Measurements from ENCODE around the gene NUP37.

NUP37 gene

GRCh38 chr12:102023343-102023930, 96.5 kb downstream of the NUP37 start:
- Histone ChIP-seq H3K4me3 (ENCODE audit: low read depth, low read length) (no peak overlapping the region), H3K4me1 (ENCODE audit: control insufficient read depth, insufficient read depth, low read length) (no peaks in the 10 kb centered on the region), H3K27ac (ENCODE audit: extremely low read depth, low read depth, low read length) (no peak overlapping the region), H3K9me3 (ENCODE audit: control insufficient read depth, insufficient read depth, low read depth, low read length) (no peaks in the 10 kb centered on the region), H3K36me3 (ENCODE audit: control insufficient read depth in 2 of 2, insufficient read depth in 1 of 2, low read length in 2 of 2) (peaks cover 0 to 8% of the 10 kb centered on the region in 2 experiments; a peak in 1 of 3 replicates)
- POLR2A ChIA-PET, result no interaction called here
- CTCF ChIA-PET, result interaction anchor here (0.6 kb wide), 2 partner anchors 860 to 1664 kb away, joined by 3 to 5 read pairs; no protein-coding TSS in a partner anchor
- TF ChIP-seq SALL2 (tag by site-specific recombination; IDR thresholded peaks at IDR 0.05; ENCODE audit: borderline replicate concordance) (no peak), ZNF132 (tag by site-specific recombination; IDR thresholded peaks at IDR 0.05; ENCODE audit: borderline replicate concordance) (no peak), PRDM10 (tag by site-specific recombination; IDR thresholded peaks at IDR 0.05) (no peak), HIC1 (tag by site-specific recombination; IDR thresholded peaks at IDR 0.05) (no peak), ZNF645 (tag by site-specific recombination; IDR thresholded peaks at IDR 0.05) (no peak), ZNF404 (tag by site-specific recombination; IDR thresholded peaks at IDR 0.05) (no peak), ZNF707 (tag by site-specific recombination; IDR thresholded peaks at IDR 0.05) (no peak), ZNF398 (tag by site-specific recombination; IDR thresholded peaks at IDR 0.05) (no peak), PATZ1 (tag by site-specific recombination; IDR thresholded peaks at IDR 0.05) (no peak)
